ENCODE measurements around the gene ADAD2.
"Not testable (repeated sequence)": the region's sequence is repeated elsewhere in the genome, so short reads cannot be mapped to it uniquely, and the experiment has no call there.

The ADAD2 gene

DNA sequence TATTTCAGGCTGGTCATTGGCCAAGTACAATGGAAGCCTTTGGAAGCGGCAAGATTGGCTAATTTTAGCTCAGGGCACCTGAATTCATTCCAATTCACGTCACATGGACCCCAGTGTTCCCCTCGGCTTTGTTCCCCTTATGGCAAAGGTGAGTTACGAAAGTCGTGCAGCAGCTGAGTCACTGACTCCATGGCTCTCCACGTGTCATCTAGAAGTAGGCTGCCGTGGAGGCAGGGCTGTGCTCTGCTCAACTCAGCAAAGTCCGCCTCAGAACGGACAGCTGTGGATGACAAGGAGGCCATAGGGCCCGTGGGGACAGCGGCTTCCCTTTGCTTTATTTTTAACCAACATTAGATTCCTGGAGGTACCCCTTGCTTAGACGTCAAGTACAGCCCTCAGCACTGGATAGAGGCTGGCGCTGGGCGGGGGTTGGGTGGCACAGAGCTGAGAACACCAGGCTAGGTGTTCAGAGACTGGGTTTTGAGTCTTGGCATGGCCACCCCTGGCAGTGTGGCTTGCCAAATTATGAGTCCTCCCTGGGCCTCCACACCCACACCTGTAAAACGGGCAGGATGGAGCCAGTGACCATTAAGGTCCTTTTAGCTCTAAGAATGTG lies 23.6 kb downstream of the ADAD2 start:
- ChIA-PET CTCF (interaction anchor here (1.9 kb wide), 1 partner anchor 28 kb away, joined by 9 read pairs; the partner anchor contains the start of gene TAF1C), POLR2A (no interaction called here)
- TF ChIP-seq, protein P1, sequence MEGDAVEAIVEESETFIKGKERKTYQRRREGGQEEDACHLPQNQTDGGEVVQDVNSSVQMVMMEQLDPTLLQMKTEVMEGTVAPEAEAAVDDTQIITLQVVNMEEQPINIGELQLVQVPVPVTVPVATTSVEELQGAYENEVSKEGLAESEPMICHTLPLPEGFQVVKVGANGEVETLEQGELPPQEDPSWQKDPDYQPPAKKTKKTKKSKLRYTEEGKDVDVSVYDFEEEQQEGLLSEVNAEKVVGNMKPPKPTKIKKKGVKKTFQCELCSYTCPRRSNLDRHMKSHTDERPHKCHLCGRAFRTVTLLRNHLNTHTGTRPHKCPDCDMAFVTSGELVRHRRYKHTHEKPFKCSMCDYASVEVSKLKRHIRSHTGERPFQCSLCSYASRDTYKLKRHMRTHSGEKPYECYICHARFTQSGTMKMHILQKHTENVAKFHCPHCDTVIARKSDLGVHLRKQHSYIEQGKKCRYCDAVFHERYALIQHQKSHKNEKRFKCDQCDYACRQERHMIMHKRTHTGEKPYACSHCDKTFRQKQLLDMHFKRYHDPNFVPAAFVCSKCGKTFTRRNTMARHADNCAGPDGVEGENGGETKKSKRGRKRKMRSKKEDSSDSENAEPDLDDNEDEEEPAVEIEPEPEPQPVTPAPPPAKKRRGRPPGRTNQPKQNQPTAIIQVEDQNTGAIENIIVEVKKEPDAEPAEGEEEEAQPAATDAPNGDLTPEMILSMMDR (IDR thresholded peaks at IDR 0.05; ENCODE audit: insufficient read depth, low read length, missing control alignments): no peak
- H3K4me3 ChIP-seq (ENCODE audit: low read depth, low read length): no peak overlapping the region
- DNase-seq (ENCODE audit: low read depth, low spot score): no peak

DNA sequence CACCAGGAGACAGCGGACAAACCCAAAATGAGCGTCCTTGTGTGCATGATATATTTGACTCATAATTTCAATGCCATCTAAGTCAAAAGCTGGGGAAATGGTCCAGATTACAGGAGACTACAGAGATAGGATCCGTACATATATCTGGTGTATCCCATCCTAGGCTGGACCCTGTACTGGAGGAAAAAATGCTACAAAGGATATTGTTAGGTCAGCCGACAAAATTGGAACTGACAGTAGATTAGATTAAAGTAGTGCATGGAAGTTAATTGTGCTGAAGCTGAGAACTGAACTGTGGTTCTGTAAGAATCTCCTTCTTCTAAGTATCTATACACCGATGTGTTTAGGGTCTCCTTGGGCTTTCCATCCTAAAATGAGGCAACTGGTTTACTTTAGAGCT lies 24.6 kb downstream of the ADAD2 start:
- H3K4me3 ChIP-seq (ENCODE audit: low read depth, low read length): no peak overlapping the region
- ChIA-PET POLR2A (no interaction called here), CTCF (interaction anchor here (0.9 to 1.9 kb wide), 2 partner anchors 28 to 29 kb away, joined by 3 to 9 read pairs; partner anchors contain the start of gene TAF1C)
- DNase-seq (ENCODE audit: low read depth, low spot score): no peak
- TF ChIP-seq, protein P1 (IDR thresholded peaks at IDR 0.05; ENCODE audit: insufficient read depth, low read length, missing control alignments): no peak

DNA sequence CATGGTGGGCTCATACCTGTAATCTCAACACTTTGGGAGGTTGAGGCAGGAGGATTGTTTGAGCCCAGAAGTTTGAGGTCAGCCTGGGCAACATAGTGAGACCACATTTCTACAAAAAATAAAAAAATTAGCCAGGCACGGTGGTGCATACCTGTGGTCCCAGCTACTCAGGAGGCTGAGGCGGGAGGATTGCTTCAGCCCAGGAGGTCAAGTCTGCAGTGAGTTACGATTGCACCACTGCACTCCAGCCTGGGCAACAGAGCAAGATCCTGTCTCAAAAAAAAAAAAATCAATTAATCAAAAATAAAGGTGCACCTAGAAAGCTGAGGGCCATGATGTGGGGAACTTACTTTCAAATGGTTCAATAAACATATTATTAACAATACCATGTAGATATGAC lies 25.2 kb downstream of the ADAD2 start:
- H3K4me3 ChIP-seq (ENCODE audit: low read depth, low read length); POLR2A ChIA-PET; DNase-seq (ENCODE audit: low read depth, low spot score): not testable (repeated sequence)
- CTCF ChIA-PET: interaction anchor here (0.9 kb wide), 1 partner anchor 29 kb away, joined by 3 read pairs; the partner anchor contains the start of gene TAF1C

DNA sequence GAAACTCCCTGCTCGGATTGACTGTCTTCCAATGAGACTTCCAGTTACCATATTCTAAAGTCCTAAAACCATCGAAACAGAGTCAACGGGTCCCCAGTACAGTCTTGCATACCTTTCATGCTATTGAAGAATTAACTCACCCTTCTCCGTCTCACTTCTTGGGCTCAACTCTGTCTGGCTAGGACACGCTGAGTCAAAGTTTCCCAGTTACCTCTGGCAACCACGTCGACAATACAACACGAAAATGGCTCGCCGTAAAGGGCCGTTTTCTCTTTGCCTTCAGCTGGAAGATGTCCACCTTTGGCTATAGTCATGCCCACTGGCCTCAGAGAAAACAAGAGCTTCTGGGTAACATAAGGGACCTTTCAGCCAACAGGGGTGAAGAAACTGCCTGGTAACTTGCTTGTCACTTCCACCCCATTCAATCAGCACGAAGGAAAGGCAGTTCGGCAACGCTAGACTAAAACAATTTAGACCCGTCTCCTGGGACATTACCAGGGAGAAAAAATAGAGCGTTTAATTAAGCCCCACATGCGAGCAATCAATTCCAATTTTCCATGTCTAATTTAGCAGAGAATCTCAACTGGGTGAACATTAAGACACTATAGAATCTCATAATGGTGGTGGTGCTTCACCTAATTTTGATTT lies 27.3 kb downstream of the ADAD2 start:
- ChIA-PET CTCF (interaction anchor here (1.1 kb wide), 1 partner anchor 31 kb away, joined by 3 read pairs; no protein-coding TSS in a partner anchor), POLR2A (no interaction called here)
- no peak overlapping the region for H3K4me3 ChIP-seq (ENCODE audit: low read depth, low read length)
- TF ChIP-seq, protein P1 (IDR thresholded peaks at IDR 0.05; ENCODE audit: insufficient read depth, low read length, missing control alignments): no peak
- DNase-seq (ENCODE audit: low read depth, low spot score): no peak

DNA sequence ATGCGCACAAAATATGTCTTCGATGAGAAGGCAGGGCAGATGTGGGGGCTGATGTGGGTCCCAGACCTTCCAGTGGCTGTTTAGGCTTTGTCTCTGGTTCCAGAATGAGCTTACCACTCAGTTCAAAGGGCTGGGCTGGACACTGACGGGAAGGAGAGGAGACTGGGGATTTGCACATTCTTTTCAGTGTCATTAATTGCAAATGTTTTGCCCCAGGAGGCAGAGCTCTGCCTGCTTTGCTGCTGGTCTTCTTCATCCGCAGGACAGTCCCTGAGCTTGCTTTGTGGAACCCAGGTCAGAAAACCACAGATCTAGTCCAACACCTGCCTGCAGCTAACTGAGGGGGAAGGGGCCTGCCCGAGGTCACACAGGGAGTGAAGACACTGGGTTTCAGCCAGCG lies 28.0 kb downstream of the ADAD2 start:
- TF ChIP-seq, protein P1 (IDR thresholded peaks at IDR 0.05; ENCODE audit: insufficient read depth, low read length, missing control alignments): no peak
- POLR2A ChIA-PET: no interaction called here
- DNase-seq (ENCODE audit: low read depth, low spot score): no peak
- CTCF ChIA-PET: interaction anchor here (1.1 kb wide), 1 partner anchor 32 kb away, joined by 3 read pairs; no protein-coding TSS in a partner anchor
- no peak overlapping the region for H3K4me3 ChIP-seq (ENCODE audit: low read depth, low read length)

DNA sequence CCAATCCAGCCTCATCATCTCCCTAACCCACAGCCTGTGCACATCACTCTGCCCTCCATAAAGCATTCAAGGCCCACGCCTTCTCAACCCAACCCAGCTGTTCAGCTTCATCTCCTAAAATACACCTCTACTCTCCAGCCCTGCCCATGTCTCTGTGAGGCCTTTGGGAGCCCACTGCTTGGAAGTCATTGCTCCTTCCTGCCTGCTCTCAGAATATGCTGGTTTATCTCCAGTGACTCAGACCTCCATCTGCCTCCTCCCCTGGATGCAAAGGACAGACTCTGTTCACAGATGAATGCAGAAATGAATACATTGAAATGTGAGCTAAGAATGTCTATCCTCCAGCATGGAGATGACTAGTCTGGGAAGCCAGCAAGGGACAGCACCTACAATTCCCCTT lies 29.9 kb downstream of the ADAD2 start:
- TF ChIP-seq, protein P1 (IDR thresholded peaks at IDR 0.05; ENCODE audit: insufficient read depth, low read length, missing control alignments): no peak
- DNase-seq (ENCODE audit: low read depth, low spot score): peak; percentile 14
- H3K4me3 ChIP-seq (ENCODE audit: low read depth, low read length): no peak overlapping the region
- POLR2A ChIA-PET: no interaction called here
- CTCF ChIA-PET: interaction anchor here (1.0 kb wide), 1 partner anchor 11 kb away, joined by 3 read pairs; no protein-coding TSS in a partner anchor

All from AG04449 (cell line).